ENCODE measurements around the gene KCNK6. TPM values are rescaled to one million over a fixed set of nuclear protein-coding genes. Genes with fewer than 3 reads are reported as not detected.
A peak's percentile ranks its signal among the peaks of the same experiment; 100 is the strongest.

The KCNK6 gene
- total RNA-seq, 1 experiment from 2014 or later = 6.5 TPM

GRCh38 chr19:38290631-38291147 lies 29.0 kb upstream of the KCNK6 start:
- Mint-ChIP-seq H3K27ac (peak overlapping the region in 1 of 3 experiments; percentile 57; a peak in 3 of 7 replicates), H3K9me3 (no peaks in the 10 kb centered on the region), H3K36me3 (ENCODE audit: insufficient read depth in 1 of 3, low read depth in 3 of 3) (peaks cover 37 to 70% (median 67%) of the 10 kb centered on the region in 3 experiments; a peak in 6 of 7 replicates), H3K4me1 (peaks cover under 1% of the 10 kb centered on the region in 2 experiments; a peak in 3 of 4 replicates), H3K27me3 (ENCODE audit: low read depth) (no peaks in the 10 kb centered on the region), H3K4me3 (no peak overlapping the region)
- Histone ChIP-seq H3T11ph (ENCODE audit: low read length) (no peak overlapping the region), H2BK20ac (ENCODE audit: low read depth, low read length, poor library complexity, severe bottlenecking) (no peak overlapping the region), H2BK12ac (ENCODE audit: insufficient read length, low read depth, low read length) (no peak overlapping the region), H2AFZ (ENCODE audit: low read length) (no peak overlapping the region), H4K8ac (replicated peaks; ENCODE audit: insufficient read length, low read depth, low read length) (no peak overlapping the region), H3K9me3 (ENCODE audit: control insufficient read depth, low read depth, low read length) (no peaks in the 10 kb centered on the region), H3K4me2 (ENCODE audit: insufficient read depth, insufficient read length, low read length) (no peak overlapping the region), H4K91ac (ENCODE audit: insufficient read length, low read depth, low read length) (no peak overlapping the region), H2BK5ac (ENCODE audit: insufficient read length, low read length) (no peak overlapping the region), H3K9ac (ENCODE audit: extremely low read depth, insufficient read length, low read length) (no peak overlapping the region), H3K27ac (ENCODE audit: insufficient read length, low read depth, low read length) (no peak overlapping the region), H2BK120ac (ENCODE audit: low read depth, low read length, poor library complexity, severe bottlenecking) (no peak overlapping the region), H3K23ac (ENCODE audit: insufficient read length, low read depth, low read length) (no peak overlapping the region), H3K23me2 (ENCODE audit: insufficient read length, low read depth, low read length, poor library complexity, severe bottlenecking) (no peaks in the 10 kb centered on the region), H3K79me1 (ENCODE audit: insufficient read depth, low read depth, low read length, poor library complexity, severe bottlenecking) (no peaks in the 10 kb centered on the region), H2AK5ac (ENCODE audit: insufficient read length, low read length) (no peak overlapping the region), H4K20me1 (ENCODE audit: control insufficient read depth, insufficient read depth, insufficient read length) (no peaks in the 10 kb centered on the region), H2BK15ac (ENCODE audit: low read depth, low read length) (no peak overlapping the region), H3K4ac (ENCODE audit: low read depth, low read length) (no peak overlapping the region), H3K56ac (ENCODE audit: insufficient read length, low read depth, low read length) (no peak overlapping the region), H3K4me1 (ENCODE audit: insufficient read depth, low read length) (no peaks in the 10 kb centered on the region), H4K5ac (ENCODE audit: insufficient read length, low read depth, low read length) (no peak overlapping the region), H3K18ac (ENCODE audit: insufficient read length, low read depth, low read length) (no peak overlapping the region), H3K79me2 (ENCODE audit: insufficient read depth, low read length) (no peaks in the 10 kb centered on the region), H3K14ac (ENCODE audit: insufficient read depth, low read length) (no peak overlapping the region), H3K27me3 (ENCODE audit: insufficient read depth, low read length) (no peaks in the 10 kb centered on the region)
- TF ChIP-seq CTCF (conservative IDR thresholded peaks at IDR 0.05) = no peak
- no CpG with 5 or more reads among the region's 13 CpGs for WGBS (ENCODE audit: extremely low coverage, insufficient read length, low lambda C conversion rate)
- DNase-seq = no peak

All from H9 (cell line).